ENCODE data around the gene ERMARD. TPM values are rescaled to one million over a fixed set of nuclear protein-coding genes. Genes with fewer than 3 reads are reported as not detected.

Gene ERMARD
- polyA plus RNA-seq, 3 donors = 16.3 to 25.3 (median 16.5) TPM

DNA sequence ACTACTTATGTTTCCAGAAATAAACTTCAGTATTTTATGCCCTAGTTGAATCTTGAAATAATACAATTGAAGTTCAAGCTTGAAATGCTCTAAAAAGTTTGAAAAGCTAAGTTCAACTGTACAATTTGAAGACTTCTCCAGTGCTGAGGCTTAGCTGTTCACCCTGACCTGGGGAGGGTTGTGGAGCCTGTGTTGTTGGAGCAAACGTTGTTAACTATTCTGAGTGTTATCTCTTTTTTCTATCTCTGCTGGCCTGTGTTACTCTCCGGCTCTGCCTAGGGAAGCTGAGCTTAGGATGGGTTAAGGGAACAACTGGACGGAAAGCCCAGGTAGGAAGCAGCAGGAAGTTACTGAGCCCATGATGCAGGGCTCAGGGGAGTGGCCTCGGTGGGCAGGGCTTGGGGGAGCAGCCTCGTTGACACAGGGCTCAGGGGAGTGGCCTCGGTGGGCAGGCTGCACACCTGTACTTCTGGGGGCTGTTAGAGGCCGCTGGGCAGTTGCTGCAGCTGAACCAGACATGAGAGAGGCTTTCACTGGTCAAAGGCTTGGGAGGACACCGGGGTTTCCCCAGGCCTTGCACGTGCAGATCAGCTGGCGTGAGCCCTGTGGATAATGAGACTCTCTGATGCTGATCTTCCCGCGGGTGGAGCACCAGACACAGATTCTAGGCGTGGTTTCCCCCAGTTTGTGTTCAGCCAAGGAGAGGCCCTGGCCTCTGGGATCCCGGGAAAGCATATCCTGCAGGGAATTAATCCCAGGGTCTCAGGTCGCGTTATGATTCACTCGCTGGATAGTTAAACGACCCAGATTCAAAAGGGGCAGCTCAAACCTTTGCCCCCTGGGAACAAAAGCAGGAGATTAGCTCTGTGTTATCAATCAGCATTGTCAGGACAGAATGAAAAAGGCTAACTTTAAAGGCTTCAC is 58.9 kb downstream of the ERMARD start:
- no peak overlapping the region for H3K27ac ChIP-seq (ENCODE audit: low read depth, low read length)
- WGBS, 3 donors = 39 to 40% (median 39%) methylated on average over 18 of the region's 18 CpGs

DNA sequence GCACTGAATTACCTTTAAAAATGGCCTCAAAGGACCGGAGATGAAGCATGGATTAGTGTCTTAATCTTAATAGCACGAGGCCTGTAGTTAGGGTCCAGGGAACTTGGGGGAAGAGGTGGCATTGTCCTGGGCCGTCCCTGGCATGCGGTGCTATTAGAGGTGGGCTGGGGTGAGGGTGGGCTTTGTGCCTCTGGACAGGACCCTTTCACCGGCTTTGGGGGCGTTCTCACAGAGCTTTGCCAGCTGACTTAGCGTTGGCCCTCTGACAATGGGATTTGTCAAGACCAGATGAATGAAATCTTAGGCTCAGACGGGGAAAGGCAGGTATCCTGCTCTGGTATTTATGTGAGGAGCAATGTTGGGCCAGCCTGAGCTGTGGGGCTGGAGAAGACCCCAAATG is 59.6 kb downstream of the ERMARD start:
- WGBS, 3 donors = 92 to 96% (median 93%) methylated on average over 8 of the region's 8 CpGs

GRCh38 chr6:169811521-169812256 is 60.3 kb downstream of the ERMARD start:
- WGBS, 3 donors = 81 to 86% (median 85%) methylated on average over 17 to 18 of the region's 18 CpGs
- H3K27ac ChIP-seq (ENCODE audit: low read depth, low read length) = no peak overlapping the region

More for the DNA sequence above, 59.6 kb downstream of the ERMARD start:
- H3K27ac ChIP-seq (ENCODE audit: low read depth, low read length) = no peak overlapping the region

GRCh38 chr6:169812257-169812644 is 60.8 kb downstream of the ERMARD start:
- H3K27ac ChIP-seq (ENCODE audit: low read depth, low read length) = no peak overlapping the region
- WGBS, 3 donors = 90 to 93% (median 92%) methylated on average over 17 of the region's 17 CpGs

DNA sequence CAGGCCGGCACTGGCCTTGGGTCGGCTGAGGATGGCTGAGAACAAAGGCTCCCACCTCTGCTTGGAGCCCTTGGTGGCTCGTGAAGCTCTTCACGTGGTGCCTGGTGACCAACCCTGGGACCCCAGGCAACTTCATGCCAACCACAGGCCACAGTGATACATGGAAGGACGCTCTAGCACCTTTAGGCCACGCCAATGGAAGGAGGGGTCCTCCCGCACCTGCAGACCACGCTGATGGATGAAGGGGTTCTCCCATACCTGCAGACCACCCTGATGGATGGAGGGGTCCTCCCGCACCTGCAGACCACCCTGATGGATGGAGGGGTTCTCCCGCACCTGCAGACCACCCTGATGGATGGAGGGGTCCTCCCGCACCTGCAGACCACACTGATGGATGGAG is 62.5 kb downstream of the ERMARD start:
- WGBS, 3 donors = 89 to 96% (median 91%) methylated on average over 11 of the region's 11 CpGs
- H3K27ac ChIP-seq (ENCODE audit: low read depth, low read length) = no peak overlapping the region

DNA sequence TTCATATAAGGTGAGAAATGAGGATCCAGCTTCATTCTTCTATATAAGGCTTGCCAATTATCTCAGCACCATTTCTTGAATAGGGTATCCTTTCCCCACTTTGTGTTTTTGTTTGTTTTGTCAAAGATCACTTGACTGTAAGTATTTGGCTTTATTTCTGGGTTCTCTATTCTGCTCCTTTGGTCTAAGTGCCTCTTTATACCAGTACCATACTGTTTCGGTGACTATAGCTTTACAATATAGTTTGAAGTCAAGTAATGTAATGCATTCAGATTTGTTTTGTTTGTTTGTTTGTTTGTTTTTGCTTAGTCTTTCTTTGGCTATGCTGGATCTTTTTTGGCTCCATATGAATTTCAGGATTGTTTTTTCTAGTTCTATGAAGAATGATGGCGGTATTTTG is 64.6 kb downstream of the ERMARD start:
- no peak overlapping the region for H3K27ac ChIP-seq (ENCODE audit: low read depth, low read length)
- 91 to 99% (median 92%) methylated on average over 2 of the region's 2 CpGs for WGBS, 3 donors

GRCh38 chr6:169816975-169817374 is 65.6 kb downstream of the ERMARD start:
- 74 to 84% (median 78%) methylated on average over 3 of the region's 3 CpGs for WGBS, 3 donors
- H3K27ac ChIP-seq (ENCODE audit: low read depth, low read length) = no peak overlapping the region

DNA sequence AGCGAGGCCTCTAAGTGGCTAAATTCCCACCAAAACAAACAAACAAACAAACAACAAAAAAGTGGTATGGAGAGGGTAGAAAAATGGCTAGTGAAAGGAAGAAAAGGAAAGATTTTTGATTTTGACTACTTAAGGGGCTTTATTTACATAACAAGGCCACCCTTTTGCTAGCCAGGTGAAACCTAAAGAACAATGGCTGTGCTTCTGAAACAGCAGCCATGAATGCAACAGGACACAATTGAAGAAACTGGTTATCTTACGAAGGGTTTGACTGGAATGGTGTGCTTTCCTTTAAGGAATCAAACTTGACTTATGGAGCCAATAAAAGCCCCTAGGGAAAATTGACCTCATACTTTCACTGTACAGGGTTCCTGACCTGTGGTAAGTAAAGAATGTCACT is 68.9 kb downstream of the ERMARD start:
- no peak overlapping the region for H3K27ac ChIP-seq (ENCODE audit: low read depth, low read length)
- 63 to 76% (median 66%) methylated on average over 2 of the region's 2 CpGs for WGBS, 3 donors

GRCh38 chr6:169824021-169824420 is 72.6 kb downstream of the ERMARD start:
- WGBS, 3 donors = 77 to 84% (median 79%) methylated on average over 9 of the region's 9 CpGs
- no peak overlapping the region for H3K27ac ChIP-seq (ENCODE audit: low read depth, low read length)

DNA sequence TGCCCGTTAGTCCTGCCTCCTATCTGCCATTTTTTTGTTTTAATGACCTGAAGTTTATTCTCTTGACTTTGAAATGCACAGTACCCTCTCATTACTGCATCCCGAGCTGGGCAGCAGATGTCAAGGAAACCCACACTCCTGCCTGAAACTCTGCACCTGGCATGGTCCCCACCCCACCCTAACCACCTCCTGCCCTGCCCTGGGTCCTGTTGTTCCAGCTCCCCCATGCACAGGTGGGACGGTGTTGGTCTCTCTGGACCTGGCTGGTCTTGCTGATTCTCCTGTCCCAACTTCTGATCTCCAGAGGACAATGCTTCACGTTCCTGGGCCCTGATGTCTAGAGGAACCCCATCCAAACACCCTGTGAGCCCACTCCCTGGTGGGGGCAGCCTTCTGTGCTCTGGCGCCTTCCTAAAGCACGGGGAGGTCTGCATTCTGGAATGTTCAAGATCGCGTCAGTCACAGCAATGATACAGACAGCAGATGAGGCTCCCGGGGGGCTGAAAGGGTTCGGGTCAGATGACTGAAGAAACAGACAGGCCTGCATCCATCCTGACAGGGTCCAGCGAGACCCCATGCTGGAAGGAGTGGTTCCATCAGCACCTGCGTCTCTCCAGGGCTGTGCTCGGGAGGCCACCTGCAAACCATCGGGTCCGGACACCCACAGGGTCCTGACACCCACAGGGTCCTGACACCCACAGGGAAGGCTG is 73.6 kb downstream of the ERMARD start:
- WGBS, 3 donors = 88 to 90% (median 90%) methylated on average over 15 of the region's 15 CpGs
- H3K27ac ChIP-seq (ENCODE audit: low read depth, low read length) = no peak overlapping the region

DNA sequence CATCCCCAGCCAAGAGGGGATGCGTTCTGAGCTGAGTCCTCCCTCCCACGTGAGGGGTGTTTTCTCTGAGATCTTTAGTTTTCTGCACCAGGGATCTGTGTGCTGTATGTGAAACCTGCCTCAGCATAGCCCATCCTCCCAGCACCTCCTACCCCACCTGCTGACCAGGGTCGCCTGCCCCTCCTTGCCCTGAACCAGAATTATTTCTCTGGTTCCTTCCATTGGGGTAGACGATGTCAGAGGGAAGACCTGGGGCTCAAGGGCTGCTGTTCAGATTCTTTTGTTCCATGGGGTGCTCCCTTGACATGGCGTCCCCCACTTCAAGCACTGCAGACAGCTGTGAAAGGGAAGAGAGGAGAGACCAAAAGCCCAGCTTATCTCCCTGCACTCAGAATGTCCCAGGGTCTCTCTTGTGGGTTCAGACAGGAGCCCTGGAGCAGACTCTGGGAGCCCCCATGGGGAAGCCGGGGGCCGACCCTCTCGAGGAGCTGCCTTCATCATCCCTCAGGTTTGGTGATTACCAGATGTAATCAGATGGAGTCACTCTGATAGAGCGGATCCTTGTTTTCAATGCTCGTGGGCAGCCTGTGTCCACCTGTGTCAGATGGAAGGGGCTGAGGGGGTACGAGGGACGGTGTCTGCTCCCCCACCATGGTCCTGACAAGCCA is 74.3 kb downstream of the ERMARD start:
- H3K27ac ChIP-seq (ENCODE audit: low read depth, low read length) = no peak overlapping the region
- 80 to 89% (median 88%) methylated on average over 12 of the region's 12 CpGs for WGBS, 3 donors

GRCh38 chr6:169826697-169827096 is 75.3 kb downstream of the ERMARD start:
- H3K27ac ChIP-seq (ENCODE audit: low read depth, low read length) = no peak overlapping the region

- no peak overlapping the region for H3K27ac ChIP-seq (ENCODE audit: low read depth, low read length)
- WGBS, 3 donors = 59 to 74% (median 72%) methylated on average over 11 to 12 of the region's 12 CpGs
Measured at GRCh38 chr6:169827290-169827717, 75.9 kb downstream of the ERMARD start.

DNA sequence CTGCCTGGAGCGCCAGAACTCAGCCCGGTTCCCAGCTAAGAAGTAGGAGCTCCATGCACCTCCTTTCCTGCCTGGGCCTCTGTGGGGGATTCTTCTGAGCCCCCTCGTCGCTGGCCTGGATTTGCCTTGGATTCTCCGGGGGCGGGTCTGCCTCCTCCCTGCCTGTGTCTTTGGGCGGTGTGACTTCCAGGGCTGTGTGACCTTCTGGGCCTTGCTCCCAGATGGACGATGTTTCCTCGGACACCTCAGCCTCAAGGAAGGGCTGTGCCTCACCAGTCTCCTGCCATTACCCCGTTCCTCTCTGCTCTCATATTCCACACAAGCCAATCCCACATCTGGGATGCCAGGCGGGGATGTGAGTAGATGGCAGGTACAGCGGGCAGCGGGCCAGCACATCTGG is 76.8 kb downstream of the ERMARD start:
- 74 to 82% (median 79%) methylated on average over 13 of the region's 13 CpGs for WGBS, 3 donors
- H3K27ac ChIP-seq (ENCODE audit: low read depth, low read length) = no peak overlapping the region

DNA sequence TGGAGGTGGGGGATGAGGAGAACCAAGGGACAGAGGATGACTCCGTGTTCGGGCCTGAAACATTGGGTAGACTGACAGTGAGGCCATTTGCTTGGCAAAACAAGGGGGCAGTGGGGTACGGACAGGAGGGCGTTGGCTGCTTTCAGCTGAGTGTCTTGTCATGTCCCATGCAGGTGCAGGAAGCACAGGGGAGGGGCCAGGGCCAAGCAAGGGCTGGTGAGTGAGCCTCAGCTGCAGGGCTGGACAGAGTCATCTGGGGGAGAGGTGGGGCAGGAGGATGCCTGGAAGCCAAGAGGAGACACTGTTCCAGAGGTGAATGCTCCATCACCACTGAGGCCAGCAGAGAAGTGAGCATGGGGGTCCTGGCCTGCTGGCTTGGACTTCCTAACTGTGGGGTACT is 78.4 kb downstream of the ERMARD start:
- WGBS, 3 donors = 74 to 86% (median 82%) methylated on average over 4 of the region's 4 CpGs
- H3K27ac ChIP-seq (ENCODE audit: low read depth, low read length) = no peak overlapping the region

GRCh38 chr6:169830876-169831275 is 79.5 kb downstream of the ERMARD start:
- WGBS, 3 donors = 57 to 88% (median 74%) methylated on average over 10 to 12 of the region's 12 CpGs
- no peak overlapping the region for H3K27ac ChIP-seq (ENCODE audit: low read depth, low read length)

All from adipose tissue (tissue), 3 donors.